Forelimb muscle (tissue), 1 donor: Measurements from ENCODE around the gene MARCHF3. TPM values are rescaled to one million over a fixed set of nuclear protein-coding genes. Genes with fewer than 3 reads are reported as not detected.
"Not testable (repeated sequence)": the region's sequence is repeated elsewhere in the genome, so short reads cannot be mapped to it uniquely, and the experiment has no call there.

ENCODE experiments used
- DNase-seq: peaks from one replicate; pipeline ENCODE4 v3.0.0-alpha.2; 2013; ENCODE audit warnings: low read depth
- polyA plus RNA-seq: library from polyadenylated mRNA; unstranded; fragments of 120-200 nt; gene quantifications from one replicate; pipeline ENCODE4 v1.2.1, GENCODE V29; 2013; ENCODE audit not compliant: insufficient read length

MARCHF3 gene
- polyA plus RNA-seq, 1 donor: 7.8 TPM

GRCh38 chr5:126848253-126848652, 182.1 kb downstream of the MARCHF3 start:
- no peak for DNase-seq

DNA sequence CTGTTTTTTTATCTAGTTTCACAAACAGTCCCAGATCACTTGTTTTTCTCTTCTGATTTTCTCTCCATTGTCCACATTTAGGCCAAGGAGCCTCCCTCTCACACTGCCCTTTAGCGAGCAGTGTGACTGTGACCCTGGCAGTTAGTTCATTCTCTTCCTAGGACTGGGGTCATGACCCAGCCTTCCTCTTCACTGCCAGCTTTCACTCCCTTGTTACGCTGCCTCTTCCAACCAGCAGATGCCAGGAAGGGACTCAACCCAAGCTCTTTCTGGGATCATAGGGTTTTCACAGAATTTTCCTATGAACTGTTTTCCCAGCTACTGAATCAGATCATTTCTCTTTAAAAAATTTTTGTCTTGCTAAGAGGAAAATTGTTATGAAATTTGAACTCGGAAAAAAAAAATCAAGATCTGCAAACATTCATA, 182.5 kb downstream of the MARCHF3 start:
- DNase-seq: no peak

DNA sequence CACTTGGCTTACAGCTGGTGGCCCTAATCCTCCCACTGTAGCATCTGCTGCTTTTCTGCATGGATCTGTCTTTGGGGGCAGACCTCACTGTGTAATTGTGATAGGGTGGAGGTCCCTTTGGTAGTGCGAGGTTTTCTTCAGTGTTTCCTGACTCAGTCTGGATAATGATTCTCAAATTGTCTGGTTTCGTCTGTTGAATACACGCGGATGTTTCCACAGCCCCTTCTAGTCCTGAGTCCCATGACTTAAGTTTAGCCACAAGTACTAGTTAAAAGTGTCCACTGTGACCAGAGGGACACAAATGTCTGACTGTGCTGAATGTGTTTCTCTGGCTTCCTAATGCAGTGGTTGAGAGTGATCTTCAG, 182.9 kb downstream of the MARCHF3 start:
- no peak for DNase-seq

DNA sequence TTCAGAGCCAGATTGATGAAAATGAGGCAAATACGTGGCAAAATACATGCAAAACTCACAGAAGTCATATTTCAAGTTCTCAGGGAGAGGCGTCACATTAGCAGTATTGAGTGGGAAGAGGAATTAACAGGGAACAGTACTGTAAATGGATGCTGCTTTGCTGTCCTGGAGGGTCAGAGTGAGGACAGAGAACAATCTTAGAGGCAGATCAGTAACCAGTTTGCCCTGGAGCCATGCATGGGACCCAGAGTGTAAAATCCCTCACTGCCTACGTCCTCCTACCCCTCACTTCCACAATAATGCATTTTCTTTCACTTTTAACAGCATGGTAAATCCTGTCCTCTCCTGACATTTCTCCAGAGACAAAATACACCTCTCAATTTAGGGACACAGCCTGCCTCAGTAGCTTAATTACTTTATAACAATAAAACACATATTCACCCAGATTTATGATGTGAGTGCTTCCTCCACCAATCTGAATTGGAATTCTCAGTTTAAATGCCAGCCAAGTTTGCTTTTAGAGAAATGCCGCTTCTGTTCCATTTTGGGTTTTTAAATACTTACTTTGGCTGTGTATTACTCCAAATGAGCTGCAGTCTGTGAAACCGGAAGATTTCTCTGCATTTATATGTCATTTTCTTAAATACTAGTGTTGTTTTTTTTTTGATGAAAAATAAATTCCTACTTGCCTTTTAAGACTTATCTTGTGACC, 183.5 kb downstream of the MARCHF3 start:
- DNase-seq: no peak

DNA sequence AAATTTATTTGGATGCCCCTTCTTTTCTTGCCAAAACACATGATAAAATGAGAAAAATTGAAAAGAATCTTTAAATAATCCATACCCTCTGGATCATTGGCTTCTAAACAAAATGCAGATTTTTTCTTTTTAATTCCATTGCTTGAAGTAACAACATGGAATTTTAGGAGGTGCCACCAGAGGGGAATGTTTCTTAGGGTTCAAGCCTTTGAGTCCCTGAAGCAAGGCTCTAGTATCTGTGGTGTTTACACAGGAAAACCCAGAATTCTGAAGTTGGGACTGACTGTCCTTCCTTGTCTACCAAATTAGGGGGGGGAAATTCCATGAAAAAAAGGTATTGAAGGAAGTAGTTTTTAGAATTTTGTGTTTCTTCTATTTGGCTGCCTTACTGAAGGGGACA, 184.0 kb downstream of the MARCHF3 start:
- no peak for DNase-seq

DNA sequence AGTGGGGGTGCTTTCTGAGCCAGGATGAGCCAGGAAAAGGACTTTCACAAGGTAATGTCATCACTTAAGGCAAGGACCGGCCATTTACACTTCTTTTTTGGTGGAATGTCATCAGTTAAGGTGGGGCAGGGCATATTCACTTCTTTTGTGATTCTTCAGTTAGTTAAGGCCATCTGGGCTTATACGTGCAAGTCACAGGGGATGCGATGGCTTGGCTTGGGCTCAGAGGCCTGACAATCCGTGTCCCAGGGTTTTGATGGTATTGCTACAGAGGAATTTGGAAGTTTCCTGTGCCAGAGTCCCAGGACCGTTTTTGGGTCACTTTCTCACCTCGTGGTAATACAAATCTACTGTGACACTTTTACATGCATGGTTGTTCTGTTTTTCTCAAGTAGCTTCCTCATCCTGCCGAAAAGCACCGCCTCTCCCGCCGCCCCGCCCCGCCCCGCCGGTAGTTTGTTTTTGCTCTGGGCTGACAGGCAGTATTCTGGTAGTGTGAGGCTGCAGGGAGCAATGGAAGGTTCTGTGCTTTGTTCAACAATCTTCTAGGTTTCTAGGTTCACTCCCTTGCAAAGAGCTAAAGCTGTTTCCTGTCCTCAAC, 184.8 kb downstream of the MARCHF3 start:
- not testable (repeated sequence) for DNase-seq

DNA sequence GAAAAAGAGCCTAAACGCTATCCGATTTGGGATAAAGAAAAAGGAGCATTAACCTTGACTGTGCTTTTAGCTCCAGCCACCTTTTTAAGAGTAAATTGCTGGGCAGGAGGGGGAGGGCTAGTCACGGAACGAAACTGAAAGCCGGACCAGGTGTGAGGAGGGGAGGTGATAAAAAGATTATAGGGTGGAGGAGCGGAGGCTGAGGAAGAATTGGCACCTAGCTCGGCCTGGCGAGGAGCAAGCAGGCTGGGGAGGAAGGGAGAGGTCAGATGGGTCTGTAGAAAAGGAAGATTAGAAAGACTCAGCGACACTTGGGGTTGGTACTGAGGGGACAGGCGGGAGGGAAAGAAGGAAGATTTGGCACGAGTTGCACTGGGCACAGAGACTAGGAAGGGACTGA, 187.0 kb downstream of the MARCHF3 start:
- not testable (repeated sequence) for DNase-seq

DNA sequence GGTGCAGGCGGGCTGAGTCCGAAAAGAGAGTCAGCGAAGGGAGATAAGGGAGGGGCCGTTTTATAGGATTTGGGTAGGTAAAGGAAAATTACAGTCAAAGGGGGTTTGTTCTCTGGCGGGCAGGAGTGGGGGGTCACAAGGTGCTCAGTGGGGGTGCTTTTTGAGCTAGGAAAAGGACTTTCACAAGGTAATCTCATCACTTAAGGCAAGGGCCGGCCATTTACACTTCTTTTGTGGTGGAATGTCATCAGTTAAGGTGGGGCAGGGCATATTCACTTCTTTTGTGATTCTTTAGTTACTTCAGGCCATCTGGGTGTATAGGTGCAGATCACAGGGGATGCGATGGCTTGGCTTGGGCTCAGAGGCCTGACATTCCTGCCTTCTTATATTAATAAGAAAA, 191.0 kb downstream of the MARCHF3 start:
- not testable (repeated sequence) for DNase-seq

DNA sequence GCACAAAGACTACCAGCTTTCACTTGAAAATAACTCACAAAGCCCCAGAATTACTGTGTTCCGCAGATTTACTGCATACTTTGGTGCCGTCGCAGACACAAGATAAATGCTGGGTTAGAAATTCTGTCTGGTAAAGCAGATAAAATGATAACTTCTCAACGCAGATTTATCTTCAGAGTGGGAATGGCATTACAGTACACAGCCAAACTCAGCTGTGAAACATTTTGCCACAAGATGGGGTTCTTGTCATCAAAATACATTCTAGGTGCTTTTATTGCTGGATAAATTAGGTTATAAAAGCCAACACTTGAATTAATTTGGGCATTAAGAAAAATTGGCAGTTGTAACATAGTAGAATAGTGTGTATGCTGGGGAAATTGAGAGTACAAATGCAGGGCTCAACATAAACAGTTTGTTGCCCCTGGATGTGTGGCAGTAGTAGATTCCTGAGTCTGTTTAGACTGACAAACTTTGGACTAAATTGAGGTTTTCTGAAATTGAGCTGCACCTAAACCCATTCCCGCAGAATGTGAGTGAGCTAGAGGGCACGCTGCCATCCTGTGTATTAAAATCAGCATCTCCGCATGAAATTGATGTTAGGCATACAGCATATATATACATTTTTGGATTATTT, 192.3 kb downstream of the MARCHF3 start:
- DNase-seq: no peak

- DNase-seq: no peak
Observed at GRCh38 chr5:126837242-126837641, 193.1 kb downstream of the MARCHF3 start.

GRCh38 chr5:126836778-126837177, 193.6 kb downstream of the MARCHF3 start:
- DNase-seq: no peak

DNA sequence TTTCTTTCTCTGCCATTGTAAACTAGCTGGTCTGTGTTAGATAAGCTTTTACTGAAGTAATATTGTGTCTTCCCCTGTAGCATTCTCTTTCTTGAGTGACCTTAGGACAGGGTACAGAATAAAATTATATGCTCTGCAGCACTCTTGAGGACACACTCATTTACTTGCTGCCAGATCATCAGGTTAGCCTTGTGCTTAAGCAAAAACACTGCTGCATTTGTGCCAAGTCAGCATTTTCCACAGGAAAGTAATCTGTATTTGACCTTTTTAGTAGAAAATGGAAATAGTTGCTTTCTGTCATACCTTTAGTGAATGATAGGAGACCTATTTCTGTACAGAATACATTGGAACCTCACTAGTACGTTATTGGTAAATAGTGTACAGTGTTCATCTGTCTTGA, 199.2 kb downstream of the MARCHF3 start:
- no peak for DNase-seq

DNA sequence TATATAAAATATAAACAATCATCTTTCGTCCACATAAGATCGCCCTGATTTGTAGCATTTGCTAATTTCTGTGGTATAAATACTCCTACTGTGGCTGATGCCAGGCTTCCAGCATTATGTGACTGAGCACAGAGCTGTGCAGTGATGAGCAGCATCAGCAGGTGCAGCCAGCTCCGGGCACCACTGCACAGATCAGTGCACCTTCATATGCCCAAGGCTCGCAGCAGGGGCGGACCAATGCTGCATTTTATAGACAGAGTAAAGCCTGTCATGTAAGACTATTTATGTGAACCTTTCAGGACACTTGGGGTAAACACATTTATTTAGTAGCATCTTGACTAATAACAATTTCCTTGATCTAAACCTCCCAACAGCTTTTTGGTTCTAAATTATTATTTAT, 200.3 kb downstream of the MARCHF3 start:
- DNase-seq: no peak

DNA sequence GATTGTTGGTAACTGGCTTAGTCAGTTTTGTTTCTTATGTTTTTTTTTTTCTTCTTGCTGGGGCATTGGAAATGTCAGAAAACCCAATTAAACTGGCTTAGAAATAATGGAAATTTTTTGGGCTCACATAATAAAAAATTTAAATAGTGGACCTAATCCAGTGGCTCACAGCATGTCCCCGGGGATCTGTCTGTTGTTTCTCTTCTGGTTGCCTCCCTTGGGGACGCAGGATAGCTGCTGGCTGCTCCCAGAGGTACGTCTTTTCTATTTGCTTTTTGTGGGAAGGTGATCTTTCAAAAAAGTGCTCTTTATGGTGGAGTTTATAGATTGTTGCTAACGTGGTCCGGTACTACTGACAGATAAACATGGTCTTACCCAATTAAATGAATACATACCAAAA, 201.3 kb downstream of the MARCHF3 start:
- DNase-seq: no peak

DNA sequence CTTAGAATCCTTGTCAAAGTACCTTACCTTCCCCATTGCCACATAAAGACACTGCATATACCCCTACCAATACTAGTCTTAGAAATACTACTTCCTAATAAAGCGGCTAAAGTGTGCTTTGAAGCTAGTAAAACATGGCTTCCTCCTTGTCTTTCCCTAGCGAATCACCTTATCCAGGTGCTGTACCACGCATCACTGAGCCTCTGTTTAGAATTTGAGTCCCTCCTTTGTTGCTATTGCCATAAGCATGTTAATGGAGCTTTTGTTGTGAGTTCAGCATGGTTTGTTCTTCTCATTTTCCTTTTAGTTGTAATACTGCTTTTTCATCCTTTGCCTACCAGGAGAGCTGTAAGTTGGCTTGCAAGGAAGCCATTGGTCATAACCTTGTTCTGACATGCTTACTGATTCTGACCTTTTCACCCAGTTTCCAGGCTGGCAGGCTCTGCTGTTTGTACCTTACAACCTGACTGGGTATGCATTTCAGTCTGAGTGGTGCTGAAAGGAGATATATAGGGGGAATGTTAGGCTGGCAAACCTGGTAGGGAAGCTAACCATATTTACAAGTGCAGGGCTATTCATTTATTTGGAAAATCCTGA, 203.6 kb downstream of the MARCHF3 start:
- no peak for DNase-seq

DNA sequence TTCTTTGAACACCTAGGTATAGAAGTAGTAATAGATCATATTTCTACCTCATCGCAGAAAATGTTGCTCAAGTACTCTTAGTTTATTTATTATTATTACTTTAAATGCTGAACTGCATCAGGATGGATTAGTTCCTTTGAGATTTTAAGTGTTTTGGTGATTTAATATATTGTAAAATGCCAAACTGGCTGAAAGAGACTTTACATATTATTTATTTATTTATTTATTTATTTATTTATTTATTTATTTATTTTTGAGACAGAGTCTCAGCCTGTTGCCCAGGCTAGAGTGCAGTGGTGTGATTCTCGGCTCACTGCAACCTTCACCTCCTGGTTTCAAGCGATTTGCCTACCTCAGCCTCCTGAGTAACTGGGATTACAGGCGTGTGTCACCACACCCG, 211.1 kb downstream of the MARCHF3 start:
- DNase-seq: no peak

DNA sequence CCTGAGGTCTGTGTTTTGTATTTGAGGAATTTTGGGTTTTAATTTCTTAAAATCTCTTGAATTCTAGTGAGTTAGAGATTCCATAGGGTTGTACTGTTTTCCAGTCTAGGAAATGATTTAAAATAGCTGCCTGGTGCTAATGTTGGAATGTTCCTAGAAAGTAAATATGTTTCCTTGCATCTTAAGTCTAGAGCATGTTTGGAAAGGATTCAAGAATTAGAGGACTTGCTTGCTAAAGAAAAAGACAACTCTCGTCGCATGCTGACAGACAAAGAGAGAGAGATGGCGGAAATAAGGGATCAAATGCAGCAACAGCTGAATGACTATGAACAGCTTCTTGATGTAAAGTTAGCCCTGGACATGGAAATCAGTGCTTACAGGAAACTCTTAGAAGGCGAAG, 211.6 kb downstream of the MARCHF3 start:
- no peak for DNase-seq

Other genes with a start within 250 kb of the MARCHF3 start
- gene C5orf63, start 42.9 kb upstream of the MARCHF3 start, polyA plus RNA-seq: 6.4 TPM